ENCODE results near the gene ACACA.

GRCh38 chr17:37446027-37446426, 39.4 kb upstream of the ACACA start:
- TF ChIP-seq SP1 (IDR thresholded peaks at IDR 0.05) (no peak), L3MBTL2 (conservative IDR thresholded peaks at IDR 0.05) (no peak), ARNT (IDR thresholded peaks at IDR 0.05) (no peak), FOXM1 (IDR thresholded peaks at IDR 0.05; ENCODE audit: borderline replicate concordance) (no peak), SUZ12 (IDR thresholded peaks at IDR 0.05) (no peak), FOXK2 (IDR thresholded peaks at IDR 0.05) (no peak), BHLHE40 (IDR thresholded peaks at IDR 0.05; ENCODE audit: borderline replicate concordance) (no peak)

All from HEK293T (cell line).